GM18517 (cell line): Measurements from ENCODE around the gene SCAANT1.

Experiments used
- ATAC-seq: cut with Tn5 transposase; IDR thresholded peaks from one replicate; pipeline ENCODE4 v1.9.1; 2021; ENCODE audit warnings: mild to moderate bottlenecking, moderate library complexity; ENCODE audit not compliant: unreplicated experiment

The SCAANT1 gene

GRCh38 chr3:63934041-63934866 is 22.1 kb upstream of the SCAANT1 start:
- ATAC-seq = no peak

- ATAC-seq = peak; percentile 68
Measured at GRCh38 chr3:63933459-63933858, 21.3 kb upstream of the SCAANT1 start.

GRCh38 chr3:63932509-63933212 is 20.5 kb upstream of the SCAANT1 start:
- ATAC-seq = no peak

GRCh38 chr3:63931290-63931689 is 19.1 kb upstream of the SCAANT1 start:
- no peak for ATAC-seq

GRCh38 chr3:63927422-63928280 is 15.5 kb upstream of the SCAANT1 start:
- peak; percentile 92 for ATAC-seq

GRCh38 chr3:63926309-63926708 is 14.1 kb upstream of the SCAANT1 start:
- no peak for ATAC-seq

- ATAC-seq = peak; percentile 42
Measured at GRCh38 chr3:63922491-63923199, 10.5 kb upstream of the SCAANT1 start.

GRCh38 chr3:63921741-63922482 is 9.7 kb upstream of the SCAANT1 start:
- peak; percentile 75 for ATAC-seq

GRCh38 chr3:63920001-63920400 is 7.8 kb upstream of the SCAANT1 start:
- ATAC-seq = no peak

- no peak for ATAC-seq
Measured at GRCh38 chr3:63918321-63918720, 6.1 kb upstream of the SCAANT1 start.

- ATAC-seq = no peak
Measured at GRCh38 chr3:63914312-63914711, 2.1 kb upstream of the SCAANT1 start.

- ATAC-seq = peak; percentile 7
Measured at GRCh38 chr3:63912768-63913588, 795 bp upstream of the SCAANT1 start.

GRCh38 chr3:63911509-63911872 is 692 bp downstream of the SCAANT1 start:
- ATAC-seq = no peak

- no peak for ATAC-seq
Measured at GRCh38 chr3:63910891-63911290, 1.3 kb downstream of the SCAANT1 start.

GRCh38 chr3:63910001-63910400 is 2.2 kb downstream of the SCAANT1 start:
- no peak for ATAC-seq

GRCh38 chr3:63909431-63909830 is 2.8 kb downstream of the SCAANT1 start:
- no peak for ATAC-seq

- no peak for ATAC-seq
Measured at GRCh38 chr3:63908776-63909175, 3.4 kb downstream of the SCAANT1 start.

GRCh38 chr3:63908081-63908736 is 4.0 kb downstream of the SCAANT1 start:
- no peak for ATAC-seq
